Hematopoietic multipotent progenitor cell treated with erythropoietin and hydrocortisone succinate and interleukin-3 and kit ligand, for 17 days (in vitro differentiated cells): ENCODE data around the gene SPEM3.
"Not testable (repeated sequence)": the region's sequence is repeated elsewhere in the genome, so short reads cannot be mapped to it uniquely, and the experiment has no call there.

Experiments
- DNase-seq: peaks from one replicate; pipeline ENCODE4 v3.0.0-alpha.2; 2015; ENCODE audit warnings: low spot score

Gene SPEM3

GRCh38 chr17:7442142-7442541 lies 13.5 kb downstream of the SPEM3 start:
- no peak for DNase-seq

DNA sequence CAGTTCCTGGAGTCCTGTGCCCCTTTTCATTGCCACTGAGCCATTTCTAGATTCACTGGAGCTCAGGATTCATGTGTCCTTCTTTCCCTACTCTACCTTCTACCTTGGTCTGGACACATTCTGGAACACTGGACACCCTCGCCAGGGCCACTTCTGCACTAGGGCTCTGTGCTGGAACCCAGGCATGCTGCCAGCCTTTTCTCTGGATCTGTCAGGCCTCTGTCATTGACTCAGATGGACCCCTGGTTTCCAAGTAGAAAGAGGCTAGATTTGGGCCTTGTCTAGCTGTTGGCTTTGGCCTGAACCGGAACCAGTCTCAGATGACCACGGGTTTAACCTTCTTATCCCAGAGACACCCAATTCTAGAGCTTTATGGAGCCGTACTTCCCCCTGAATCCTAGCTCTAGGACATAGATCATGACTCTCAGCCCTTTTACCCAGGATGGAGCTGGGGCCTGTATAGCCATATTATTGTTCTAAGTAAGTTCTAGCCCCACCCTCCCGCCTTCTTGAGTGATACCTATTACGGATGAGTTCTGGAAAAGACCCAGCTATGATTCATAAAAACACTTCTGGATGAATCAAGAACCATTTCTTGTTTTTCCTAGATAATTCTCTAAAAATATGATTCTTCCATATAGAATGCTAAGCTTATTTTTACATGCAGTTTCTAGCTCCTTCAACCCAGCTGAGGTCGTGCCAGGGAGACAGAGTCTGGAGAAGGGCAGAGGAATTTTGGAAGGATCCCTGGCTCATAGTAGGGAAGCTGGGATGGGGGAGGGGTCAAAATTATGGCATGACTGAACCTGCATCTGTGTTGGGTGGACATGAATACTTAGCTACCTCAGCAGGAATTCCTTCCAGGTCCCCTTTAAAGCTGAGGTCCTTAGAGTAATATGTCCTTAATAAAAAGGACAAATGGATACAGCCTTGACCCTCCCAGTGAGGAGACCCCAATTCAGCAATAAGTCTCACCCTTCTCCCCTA lies 15.1 kb downstream of the SPEM3 start:
- no peak for DNase-seq

GRCh38 chr17:7444682-7445618 lies 16.3 kb downstream of the SPEM3 start, which contains the start of gene CHRNB1:
Gene CHRNB1 (plus strand): TSS chr17:7445061. CDS start chr17:7445128, 67 bp downstream.
- peak; percentile 67 for DNase-seq

- DNase-seq: no peak
Observed at GRCh38 chr17:7445619-7445968, 16.9 kb downstream of the SPEM3 start.

DNA sequence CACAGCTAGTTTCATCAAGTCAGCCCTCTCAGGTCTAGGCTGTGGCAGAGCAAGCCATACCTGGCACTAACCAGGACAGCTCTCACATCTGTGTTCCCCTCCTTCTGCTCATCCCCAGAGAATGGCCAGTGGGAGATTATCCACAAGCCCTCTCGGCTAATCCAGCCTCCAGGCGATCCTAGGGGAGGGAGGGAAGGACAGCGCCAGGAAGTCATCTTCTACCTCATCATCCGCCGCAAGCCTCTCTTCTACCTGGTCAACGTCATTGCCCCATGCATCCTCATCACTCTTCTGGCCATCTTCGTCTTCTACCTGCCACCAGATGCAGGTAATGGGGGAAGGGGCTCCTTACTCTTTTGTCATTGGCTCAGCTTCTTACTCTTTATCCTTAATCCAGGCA lies 19.8 kb downstream of the SPEM3 start:
- no peak for DNase-seq

- DNase-seq: no peak
Observed at GRCh38 chr17:7459961-7460545, 31.4 kb downstream of the SPEM3 start.

- no peak for DNase-seq
Observed at GRCh38 chr17:7460850-7461660, 32.4 kb downstream of the SPEM3 start.

- DNase-seq: no peak
Observed at GRCh38 chr17:7462474-7463371, 34.1 kb downstream of the SPEM3 start.

GRCh38 chr17:7463372-7463846 lies 34.8 kb downstream of the SPEM3 start:
- DNase-seq: no peak

DNA sequence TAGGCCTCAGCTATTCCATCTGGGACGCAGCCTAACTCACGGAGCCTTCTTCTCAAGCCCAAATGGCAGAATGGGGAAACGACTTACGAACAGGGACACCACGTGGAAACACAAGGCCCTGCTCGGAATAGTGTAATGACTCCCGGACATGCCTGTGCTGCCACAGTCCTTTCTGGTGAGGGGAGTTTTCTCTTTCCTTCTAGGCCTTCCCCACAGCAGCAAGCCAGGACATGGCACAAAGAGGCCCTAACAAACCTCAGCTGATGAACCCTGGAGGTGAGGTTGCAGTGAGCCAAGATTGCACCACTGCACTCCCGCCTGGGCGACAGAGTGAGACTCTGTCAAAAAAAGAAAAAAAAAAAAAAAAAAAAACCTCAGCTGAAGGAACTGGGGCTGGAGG lies 35.4 kb downstream of the SPEM3 start:
- DNase-seq: no peak

GRCh38 chr17:7465597-7466275 lies 37.1 kb downstream of the SPEM3 start:
- no peak for DNase-seq

- DNase-seq: no peak
Observed at GRCh38 chr17:7466318-7466638, 37.6 kb downstream of the SPEM3 start.

DNA sequence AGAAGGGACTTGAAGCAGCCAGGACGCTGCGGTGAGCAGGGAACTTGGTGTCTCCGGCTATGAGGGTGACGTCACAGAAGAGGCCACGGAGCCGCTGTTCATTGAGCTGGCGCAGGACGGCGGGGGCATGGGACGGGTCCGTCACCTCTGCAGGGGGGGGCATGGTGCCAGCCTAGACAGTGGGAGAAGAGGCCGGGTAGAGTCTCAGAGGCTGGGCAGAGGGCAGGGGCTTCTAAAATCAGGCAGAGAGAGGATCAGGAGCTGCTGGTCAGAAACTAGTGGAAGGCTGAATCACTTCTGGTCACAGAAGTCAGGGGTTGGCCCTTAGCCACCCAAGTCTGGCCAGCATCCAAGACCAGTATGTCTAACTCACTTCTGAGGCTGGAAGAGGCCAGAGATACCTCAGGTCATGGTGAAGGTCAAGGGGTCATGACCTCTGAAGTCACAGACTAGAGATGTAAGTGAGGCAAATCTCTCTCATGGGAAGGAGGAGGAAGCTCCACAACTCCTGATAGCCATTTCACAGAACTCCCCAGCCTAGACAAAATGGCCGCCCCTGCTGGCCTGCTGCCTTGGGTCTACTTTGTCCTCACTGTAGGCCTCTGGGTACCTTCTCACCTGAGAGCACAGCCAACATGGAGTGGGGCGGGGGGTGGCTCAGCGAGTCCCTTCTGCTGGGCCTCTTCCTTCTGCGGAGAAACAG lies 38.1 kb downstream of the SPEM3 start:
- DNase-seq: peak; percentile 70

GRCh38 chr17:7467498-7467897 lies 38.8 kb downstream of the SPEM3 start:
- no peak for DNase-seq

- no peak for DNase-seq
Observed at GRCh38 chr17:7468290-7468689, 39.6 kb downstream of the SPEM3 start.

DNA sequence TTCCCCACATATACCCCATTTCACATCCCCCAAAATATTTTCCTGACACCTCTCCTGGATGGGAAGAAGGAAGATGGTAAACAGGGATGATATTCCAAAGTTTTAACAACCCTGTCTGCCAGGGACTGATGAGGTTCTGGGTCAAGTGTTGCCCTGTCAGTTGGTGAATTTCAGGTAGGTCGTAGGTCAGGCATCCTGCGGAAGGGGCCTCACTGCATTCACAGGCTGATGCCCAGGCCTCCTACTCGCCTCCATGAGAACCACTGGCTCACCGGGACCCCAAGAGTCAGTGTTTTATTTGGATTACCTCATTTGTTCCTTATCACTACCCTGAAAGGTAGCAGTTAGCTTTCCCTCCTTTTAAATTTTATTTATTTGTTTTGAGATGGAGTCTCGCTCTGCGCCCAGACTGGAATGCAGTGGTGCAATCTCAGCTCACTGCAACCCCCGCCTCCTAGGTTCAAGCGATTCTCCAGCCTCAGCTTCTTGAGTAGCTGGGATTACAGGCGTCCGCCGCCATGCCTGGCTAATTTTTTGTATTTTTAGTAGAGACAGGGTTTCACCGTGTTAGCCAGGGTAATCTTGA lies 40.2 kb downstream of the SPEM3 start:
- no peak for DNase-seq

DNA sequence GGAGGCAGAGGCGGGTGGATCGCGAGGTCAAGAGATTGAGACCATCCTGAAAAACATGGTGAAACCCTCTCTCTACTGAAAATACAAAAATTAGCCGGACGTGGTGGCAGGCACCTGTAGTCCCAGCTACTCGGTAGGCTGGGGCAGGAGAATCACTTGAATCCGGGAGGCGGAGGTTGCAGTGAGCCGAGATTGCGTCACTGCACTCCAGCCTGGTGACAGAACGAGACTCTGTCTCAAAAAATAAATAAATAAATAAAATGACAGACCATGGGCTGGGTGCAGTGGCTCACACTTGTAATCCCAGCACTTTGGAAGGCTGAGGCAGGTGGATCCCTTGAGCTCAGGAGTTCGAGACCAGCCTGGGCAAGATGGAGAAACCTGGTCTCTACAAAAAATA lies 41.2 kb downstream of the SPEM3 start:
- not testable (repeated sequence) for DNase-seq

- not testable (repeated sequence) for DNase-seq
Observed at GRCh38 chr17:7470457-7470973, 41.9 kb downstream of the SPEM3 start.

DNA sequence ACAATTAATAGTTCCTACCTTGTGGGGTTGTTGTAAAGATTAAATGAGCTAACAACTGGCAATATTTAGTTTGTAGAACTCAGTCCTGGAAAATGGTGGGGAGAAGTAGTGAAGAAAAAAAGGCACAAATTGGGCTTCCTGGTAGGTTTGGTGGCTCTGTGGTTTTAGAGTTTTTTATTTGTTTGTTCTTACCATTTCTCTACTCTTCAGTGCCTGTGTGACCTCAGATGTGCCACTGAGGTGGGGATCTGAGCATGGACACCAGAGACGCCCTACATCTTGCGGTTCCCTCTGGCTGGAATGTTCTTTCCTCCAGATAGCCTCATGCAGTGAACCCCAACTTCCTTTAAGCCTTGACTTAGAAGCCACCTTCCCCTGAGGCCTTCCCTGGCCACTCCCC lies 43.1 kb downstream of the SPEM3 start:
- no peak for DNase-seq
